Lower leg skin (tissue), 4 donors: ENCODE results near the gene GSG1L. TPM values are rescaled to one million over a fixed set of nuclear protein-coding genes. Genes with fewer than 3 reads are reported as not detected.

Experiments used
- DNase-seq, 2 donors: peaks; one replicate each; pipeline ENCODE4 v3.0.0-alpha.2; 2019; ENCODE audit warnings: low spot score in 2 of 2
- H3K4me3 ChIP-seq: fragments of 200-600 bp; sonication (generic); 2 replicates; pipeline ENCODE4 v1.5.1; 2017; ENCODE audit warnings: mild to moderate bottlenecking, low read depth; ENCODE audit not compliant: poor library complexity, severe bottlenecking
- POLR2A ChIP-seq, 2 donors: fragments of 450-650 bp; IDR thresholded peaks; one replicate each; pipeline ENCODE4 v1.6.1; 2016 to 2017; ENCODE audit warnings: antibody characterized with exemption in 2 of 2, mild to moderate bottlenecking in 1 of 2, moderate library complexity in 1 of 2
- WGBS, 2 donors: methylation state at CpG; one replicate each; pipeline ENCODE4 v1.1.5; 2018; 5-methylcytosine and 5-hydroxymethylcytosine counted together
- intact Hi-C: fragments of 100-400 bp; cut with DNase I; formaldehyde crosslinking; loops from one replicate; pipeline ENCODE4 v1.15.0; 2023; ENCODE audit warnings: low total_unique reads
- total RNA-seq, 4 donors: library from RNA; depleted of rRNA; stranded (reverse); fragments of >200 nt; gene quantifications; one replicate each; pipeline ENCODE4 v1.1.0, GENCODE V29; 2016
- TF ChIP-seq, protein P1 (sequence below), 3 donors: fragments of 450-650 bp; IDR thresholded peaks; one replicate each; pipeline ENCODE4 v1.5.1; 2016; ENCODE audit warnings: antibody characterized with exemption in 3 of 3, mild to moderate bottlenecking in 3 of 3, moderate library complexity in 2 of 3

The GSG1L gene
- total RNA-seq, 4 donors from 2014 or later: 0.49 to 1.1 (median 0.59) TPM; not detected in 1

DNA sequence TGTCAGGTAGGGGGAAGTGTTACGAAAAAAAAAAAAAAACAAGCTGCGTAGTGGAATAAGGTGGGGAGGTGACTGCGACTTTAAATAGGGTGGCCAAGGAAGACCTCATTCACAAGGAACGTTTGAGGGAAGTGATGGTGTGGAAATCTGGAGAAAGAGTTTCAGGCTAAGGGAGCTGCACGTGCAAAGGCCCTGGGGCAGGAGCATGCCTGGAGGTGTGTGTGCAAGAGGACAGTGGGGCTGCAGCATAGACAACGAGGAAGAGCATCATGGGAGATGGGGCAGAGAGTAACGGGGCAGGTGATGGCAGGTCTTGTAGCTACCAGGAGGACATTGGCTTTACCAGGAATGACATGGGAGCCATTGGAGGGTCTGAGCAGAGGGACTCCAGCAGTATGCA, 12.0 kb downstream of the GSG1L start:
- no peak overlapping the region for H3K4me3 ChIP-seq
- DNase-seq: no peak
- TF ChIP-seq, protein P1, sequence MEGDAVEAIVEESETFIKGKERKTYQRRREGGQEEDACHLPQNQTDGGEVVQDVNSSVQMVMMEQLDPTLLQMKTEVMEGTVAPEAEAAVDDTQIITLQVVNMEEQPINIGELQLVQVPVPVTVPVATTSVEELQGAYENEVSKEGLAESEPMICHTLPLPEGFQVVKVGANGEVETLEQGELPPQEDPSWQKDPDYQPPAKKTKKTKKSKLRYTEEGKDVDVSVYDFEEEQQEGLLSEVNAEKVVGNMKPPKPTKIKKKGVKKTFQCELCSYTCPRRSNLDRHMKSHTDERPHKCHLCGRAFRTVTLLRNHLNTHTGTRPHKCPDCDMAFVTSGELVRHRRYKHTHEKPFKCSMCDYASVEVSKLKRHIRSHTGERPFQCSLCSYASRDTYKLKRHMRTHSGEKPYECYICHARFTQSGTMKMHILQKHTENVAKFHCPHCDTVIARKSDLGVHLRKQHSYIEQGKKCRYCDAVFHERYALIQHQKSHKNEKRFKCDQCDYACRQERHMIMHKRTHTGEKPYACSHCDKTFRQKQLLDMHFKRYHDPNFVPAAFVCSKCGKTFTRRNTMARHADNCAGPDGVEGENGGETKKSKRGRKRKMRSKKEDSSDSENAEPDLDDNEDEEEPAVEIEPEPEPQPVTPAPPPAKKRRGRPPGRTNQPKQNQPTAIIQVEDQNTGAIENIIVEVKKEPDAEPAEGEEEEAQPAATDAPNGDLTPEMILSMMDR (IDR thresholded peaks at IDR 0.05): no peak
- no peak for TF ChIP-seq POLR2A (IDR thresholded peaks at IDR 0.05)
- WGBS, 2 donors: 65 to 73% methylated on average over 7 of the region's 7 CpGs
- intact Hi-C loops: no loop called here

DNA sequence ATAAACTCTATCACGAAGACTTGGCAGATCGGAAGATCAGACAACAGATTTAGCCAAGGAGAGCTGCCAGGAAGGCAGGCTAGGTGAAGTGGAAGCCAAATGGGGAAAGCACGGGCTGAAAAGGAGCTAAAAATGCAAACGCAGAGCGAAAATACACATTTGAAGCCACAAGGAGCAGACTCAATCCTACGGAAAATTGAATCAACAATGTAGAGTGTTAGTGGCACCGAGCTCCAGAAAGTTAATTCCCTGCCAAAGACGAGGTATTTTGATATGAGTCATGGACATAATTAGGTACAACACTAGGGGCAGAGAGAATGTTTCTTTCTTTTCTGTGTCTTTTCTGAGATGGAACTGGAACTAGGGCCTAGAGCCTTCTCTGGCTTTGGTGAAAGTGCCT, 20.7 kb downstream of the GSG1L start:
- no peak for DNase-seq
- TF ChIP-seq POLR2A (IDR thresholded peaks at IDR 0.05): no peak
- TF ChIP-seq, protein P1 (IDR thresholded peaks at IDR 0.05): no peak
- WGBS, 2 donors: 39 to 51% methylated on average over 8 of the region's 8 CpGs
- intact Hi-C loops: no loop called here
- H3K4me3 ChIP-seq: no peak overlapping the region

DNA sequence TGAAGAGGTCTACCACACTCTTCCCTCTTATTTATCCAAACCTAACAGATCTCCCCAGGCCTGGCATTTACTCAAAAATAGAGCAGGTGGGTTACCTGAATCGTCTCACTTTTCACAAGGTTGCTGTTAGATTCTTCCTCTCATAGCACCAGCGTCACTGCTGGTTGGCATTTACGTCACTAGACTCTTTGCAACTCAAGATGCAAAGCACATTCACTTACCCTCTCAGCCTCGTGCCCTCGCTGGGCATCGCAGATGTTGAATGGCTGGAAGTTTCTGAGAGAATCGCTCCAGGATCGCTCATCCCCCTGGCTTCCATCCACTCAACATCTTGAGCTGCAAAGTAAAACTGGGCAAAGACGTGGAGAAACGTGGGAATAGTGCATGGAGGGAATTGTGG, 21.9 kb downstream of the GSG1L start:
- WGBS, 2 donors: 89 to 90% methylated on average over 10 of the region's 10 CpGs
- no peak overlapping the region for H3K4me3 ChIP-seq
- DNase-seq: no peak
- intact Hi-C loops: no loop called here
- TF ChIP-seq, protein P1 (IDR thresholded peaks at IDR 0.05): no peak
- TF ChIP-seq POLR2A (IDR thresholded peaks at IDR 0.05): no peak

DNA sequence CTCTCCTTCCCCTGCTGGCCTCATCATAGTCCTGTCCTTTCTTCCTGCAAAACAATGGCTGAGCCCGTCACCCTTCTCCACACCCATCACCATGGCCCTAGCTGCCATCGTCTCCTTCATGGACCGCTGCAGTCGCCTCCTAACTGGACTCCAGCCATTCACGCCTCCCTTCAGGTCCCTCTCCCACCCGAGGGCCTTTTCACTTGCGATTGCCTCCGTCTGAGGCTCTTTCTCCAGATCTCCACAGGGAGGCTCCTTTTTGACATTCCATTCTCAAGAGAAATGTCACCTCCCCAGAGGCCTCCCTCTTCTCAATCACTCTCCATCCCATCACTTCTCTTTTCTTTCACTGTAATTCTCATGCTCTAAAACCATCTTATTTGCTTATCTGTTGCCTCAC, 23.5 kb downstream of the GSG1L start:
- TF ChIP-seq, protein P1 (IDR thresholded peaks at IDR 0.05): no peak
- TF ChIP-seq POLR2A (IDR thresholded peaks at IDR 0.05): no peak
- WGBS, 2 donors: 60 to 64% methylated on average over 8 of the region's 8 CpGs
- intact Hi-C loops: no loop called here
- H3K4me3 ChIP-seq: no peak overlapping the region
- no peak for DNase-seq

DNA sequence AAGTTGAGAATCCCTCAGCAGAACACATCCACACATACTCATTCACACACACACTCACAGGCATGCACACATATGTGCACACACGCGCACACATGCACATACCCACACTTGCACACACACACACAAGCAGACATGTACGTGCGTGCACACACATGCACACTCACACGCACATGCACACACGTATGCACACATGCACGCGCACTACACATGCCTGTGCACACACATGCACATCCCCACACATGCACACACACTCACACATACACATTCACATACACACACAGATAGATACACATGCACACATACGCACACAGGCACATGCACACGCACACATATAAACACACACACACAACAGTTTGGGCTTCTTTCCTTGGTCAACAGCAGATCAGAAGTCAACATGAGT, 24.0 kb downstream of the GSG1L start:
- no peak overlapping the region for H3K4me3 ChIP-seq
- no peak for DNase-seq
- no peak for TF ChIP-seq POLR2A (IDR thresholded peaks at IDR 0.05)
- TF ChIP-seq, protein P1 (IDR thresholded peaks at IDR 0.05): no peak
- intact Hi-C loops: no loop called here
- 97% methylated on average over 10 of the region's 10 CpGs for WGBS, 2 donors

DNA sequence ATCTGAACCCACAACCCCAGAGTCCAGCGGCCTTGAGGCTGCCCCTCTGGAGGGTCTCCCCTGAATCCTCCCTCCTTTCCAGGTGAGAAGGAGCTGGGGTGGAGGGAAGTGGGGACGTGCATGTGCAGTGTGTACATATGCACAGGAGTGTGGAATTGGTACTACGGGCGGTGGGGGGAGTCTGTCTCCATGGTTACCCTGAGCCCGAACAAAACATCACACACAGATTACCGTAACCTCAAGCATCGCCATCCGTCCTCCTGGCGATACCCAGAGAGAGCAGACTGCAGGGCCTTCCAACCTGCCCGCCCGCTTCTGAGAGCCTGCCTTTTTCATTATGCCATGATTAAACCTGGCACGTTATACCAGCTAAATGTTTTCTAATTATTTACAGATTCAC, 25.1 kb downstream of the GSG1L start:
- WGBS, 2 donors: 62 to 67% methylated on average over 12 of the region's 12 CpGs
- intact Hi-C loops: no loop called here
- DNase-seq: no peak
- TF ChIP-seq, protein P1 (IDR thresholded peaks at IDR 0.05): no peak
- TF ChIP-seq POLR2A (IDR thresholded peaks at IDR 0.05): no peak
- H3K4me3 ChIP-seq: no peak overlapping the region
